ENCODE data around the gene PI4KB. TPM values are rescaled to one million over a fixed set of nuclear protein-coding genes. Genes with fewer than 3 reads are reported as not detected.

PI4KB gene
- total RNA-seq = 36.1 and 37.5 TPM in 2 replicates

DNA sequence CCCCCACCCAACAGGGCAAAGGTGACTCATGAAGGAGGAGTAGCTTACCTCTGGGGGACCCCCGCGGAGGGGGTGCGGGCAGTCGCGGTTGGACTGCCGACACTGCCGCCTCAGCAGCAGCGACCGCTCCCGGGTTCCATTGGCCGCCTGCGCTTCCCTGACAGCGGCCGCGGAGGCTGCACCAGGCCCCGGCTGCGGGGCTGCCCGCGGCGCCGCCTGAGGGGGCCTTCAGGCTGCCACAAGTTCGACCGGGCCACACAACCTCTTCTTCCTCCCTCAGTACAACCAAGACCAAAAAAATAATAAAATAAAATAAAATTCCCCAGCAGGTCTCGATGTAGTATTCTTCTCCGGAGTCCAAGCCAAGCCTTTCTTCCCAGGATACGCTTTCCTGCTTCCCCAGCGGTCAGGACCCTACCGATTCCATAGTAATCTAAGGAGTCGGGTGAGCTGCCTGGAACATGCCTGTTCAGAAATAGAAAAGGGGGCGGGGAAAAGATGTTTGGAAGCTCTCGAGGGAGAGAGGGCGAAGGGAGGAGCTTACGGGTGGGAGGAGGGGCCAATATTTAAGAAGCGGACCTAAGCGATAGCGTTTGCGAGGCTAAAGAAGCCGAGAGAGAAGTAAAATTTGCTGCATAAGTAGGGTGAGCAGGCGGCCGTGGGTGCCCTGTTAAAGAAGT, at the start of gene PI4KB:
Gene PI4KB (minus strand): TSS at position 194 of the 680 bp plus-strand sequence. CDS start 10,935 bp downstream, outside the sequence.

DNA sequence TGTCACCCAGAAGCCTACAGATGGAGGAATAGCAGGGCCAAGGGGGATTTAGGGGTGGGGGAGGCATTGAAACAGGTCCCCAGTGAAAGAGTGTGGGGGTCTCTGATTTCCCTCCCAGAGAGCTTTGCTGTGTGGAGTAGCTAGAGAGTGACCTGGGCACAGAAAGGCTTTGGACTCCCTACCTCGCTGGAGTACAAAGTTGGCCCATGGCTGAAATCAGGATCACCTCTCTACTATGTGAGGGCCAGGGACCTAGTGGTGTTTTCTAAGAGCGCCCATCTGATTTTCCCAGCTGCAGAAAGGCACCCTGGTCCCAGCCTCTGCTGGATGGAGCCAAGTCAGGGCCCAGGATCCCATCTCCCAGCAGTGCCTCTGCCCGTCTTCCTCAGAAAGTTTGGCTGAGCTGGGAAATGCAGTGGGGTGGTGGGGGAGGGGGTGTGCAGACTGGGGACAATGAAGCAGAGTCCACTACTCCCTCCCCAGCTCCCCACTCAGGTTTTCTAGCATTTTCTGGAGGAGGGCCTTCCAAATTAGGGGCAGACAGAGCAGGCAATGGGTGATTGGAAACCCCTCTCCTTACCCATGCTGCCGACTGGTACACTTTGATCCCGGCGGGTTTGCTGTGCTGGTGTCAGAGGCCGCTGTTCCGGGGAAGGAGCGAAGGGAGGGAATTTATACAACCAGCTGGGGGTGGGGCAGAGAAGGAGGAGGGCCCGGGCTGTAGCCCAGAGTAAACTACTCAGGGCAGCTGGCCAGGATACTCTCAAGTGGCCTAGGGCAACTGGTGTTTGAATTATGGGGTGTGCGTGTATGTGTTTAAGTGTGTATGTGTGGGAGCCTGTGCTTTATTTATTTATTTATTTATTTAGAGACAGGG, 45.1 kb upstream of the PI4KB start, which contains the start of gene SELENBP1:
Gene SELENBP1 (minus strand): TSS at position 648 of the 877 bp plus-strand sequence. CDS start 64 bp downstream, at position 584.

DNA sequence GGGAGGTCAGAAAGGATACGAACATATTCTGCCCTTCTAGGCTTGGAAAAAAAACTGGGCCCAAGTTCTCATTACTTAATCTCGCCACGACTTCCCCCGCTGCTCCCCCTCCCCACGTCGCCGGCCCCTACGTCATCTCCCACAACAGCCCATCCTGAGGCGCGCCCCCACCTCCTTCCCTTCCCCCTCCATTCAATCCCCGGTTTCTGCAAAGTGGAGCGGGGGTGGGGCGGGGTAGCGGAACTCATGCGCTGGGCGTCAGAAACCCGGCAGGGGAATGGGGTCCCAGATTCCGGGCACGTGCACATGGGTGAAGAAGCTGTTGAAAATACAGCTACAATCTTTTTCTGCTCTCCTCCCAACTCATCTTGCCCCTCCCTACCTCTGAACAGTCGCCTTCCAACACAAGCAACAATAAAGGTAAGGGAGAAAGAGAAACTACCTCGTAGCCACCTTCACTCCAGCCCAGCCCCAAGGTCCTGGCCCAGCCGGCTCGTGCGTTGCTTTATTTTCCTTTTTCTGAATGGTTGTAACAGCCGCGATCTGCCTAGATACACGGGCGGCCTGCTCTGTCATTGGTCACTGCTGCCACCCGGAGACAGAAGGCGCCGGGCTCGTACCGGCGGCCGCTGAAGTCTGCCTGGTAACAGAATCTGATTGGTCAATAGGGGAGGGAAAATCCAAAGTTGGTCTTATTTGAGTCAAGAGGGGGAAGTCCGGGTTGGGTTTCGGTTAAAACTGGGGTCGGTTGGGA, 19.7 kb upstream of the PI4KB start, which contains the start of gene RFX5:
Gene RFX5 (minus strand): TSS at position 484 of the 754 bp plus-strand sequence. CDS start 932 bp downstream, outside the sequence.

DNA sequence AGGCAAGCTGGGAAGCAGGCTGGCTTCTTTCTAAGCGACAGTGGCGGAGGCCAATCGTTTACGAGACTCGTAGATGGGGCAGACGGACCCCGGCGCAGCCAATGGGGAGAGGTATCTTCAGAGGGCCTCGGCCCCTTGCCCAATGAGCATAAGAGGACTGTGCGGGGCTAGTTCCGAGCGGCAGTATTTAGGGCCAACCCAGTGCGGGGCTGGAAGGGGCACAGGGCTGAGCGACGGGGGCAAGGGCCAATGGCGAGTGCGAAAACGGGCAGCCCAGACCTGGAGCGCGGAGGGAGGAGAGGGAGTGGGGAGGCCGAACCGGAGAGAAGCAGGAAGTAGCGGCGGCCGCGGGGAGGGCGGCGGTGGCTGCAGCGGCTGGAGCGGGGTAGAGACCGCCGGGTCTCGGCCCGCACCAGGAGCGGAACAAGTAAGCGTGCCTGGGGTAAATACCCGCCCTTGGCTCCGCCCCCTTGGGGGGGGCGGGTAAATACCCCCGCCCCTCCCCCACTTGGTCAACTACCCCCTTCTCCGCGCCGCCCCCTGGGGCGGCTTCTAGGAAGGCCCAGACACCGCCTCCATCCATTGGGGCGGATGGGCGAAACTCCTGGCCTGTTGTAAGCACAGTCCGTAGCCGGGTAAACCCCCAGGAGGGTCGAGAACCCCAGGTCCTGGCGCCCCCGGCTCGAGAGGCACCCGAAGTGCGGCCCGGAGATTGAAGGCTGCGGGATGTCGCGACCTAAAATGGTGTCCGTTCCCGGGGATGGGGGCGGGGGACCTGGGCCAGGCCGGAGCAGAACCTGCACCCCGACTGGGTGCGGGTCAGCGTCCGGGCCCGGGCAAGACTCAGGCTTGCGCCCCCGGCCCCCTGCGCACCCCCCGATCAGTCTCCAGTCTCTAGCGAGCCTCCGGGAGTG, 45.0 kb downstream of the PI4KB start, which contains the start of gene ZNF687:
Gene ZNF687 (plus strand): TSS at position 331 of the 914 bp plus-strand sequence. CDS start 3,993 bp downstream, outside the sequence.

DNA sequence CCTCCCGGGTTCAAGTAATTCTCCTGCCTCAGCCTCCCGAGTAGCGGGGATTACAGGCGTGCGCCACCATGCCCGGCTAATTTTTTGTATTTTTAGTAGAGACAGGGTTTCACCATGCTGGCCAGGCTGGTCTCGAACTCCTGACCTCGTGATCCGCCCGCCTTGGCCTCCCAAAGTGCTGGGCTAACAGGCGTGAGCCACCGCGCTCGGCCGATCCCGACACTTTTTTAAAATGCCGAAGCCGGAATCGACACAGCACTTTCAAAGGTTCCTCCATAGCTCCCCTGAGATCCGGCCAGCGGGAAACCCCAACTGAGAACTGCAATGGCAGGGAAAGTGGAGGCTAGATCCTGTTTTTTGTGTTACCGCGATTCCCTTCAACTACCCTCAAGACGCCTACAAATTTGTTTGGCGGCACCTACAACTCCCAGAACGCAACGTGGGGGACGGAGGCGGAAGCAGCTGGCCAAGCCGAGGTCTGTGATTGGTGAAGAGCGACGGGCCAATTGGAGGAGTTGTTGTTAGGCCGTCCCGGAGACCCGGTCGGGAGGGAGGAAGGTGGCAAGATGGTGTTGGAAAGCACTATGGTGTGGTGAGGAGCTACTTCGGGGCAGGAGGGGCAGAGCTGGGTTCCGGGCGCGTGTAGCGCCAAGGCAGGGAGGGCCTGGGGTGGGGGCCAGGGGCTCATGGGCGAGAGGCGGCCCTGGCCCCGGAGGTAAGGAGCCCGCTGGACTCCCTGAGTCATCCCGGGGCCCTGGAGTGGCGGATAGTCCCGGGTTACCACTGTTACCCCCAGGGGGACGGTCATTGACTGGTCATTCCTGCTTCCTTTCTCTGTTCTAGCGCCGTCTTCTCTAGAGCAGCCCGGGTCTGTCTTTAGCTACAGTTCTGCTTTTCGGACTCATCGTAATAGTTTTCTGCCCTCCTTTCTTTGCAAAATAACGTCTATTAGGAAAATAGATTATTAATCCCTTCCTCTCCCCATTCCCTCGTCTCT, 72.7 kb downstream of the PI4KB start, which contains the start of gene PSMD4:
Gene PSMD4 (plus strand): TSS at position 518 of the 997 bp plus-strand sequence. CDS start 49 bp downstream, at position 567.

Other genes starting within 250 kb of the PI4KB start
- 8.9 and 11.3 TPM in 2 replicates for gene SEMA6C, start 180.8 kb downstream of the PI4KB start, total RNA-seq
- gene TNFAIP8L2, start 170.8 kb downstream of the PI4KB start, total RNA-seq = not detected in 2 replicates
- 2.9 and 4.8 TPM in 2 replicates for gene LYSMD1, start 161.5 kb downstream of the PI4KB start, total RNA-seq
- gene SCNM1, start 161.3 kb downstream of the PI4KB start, total RNA-seq = 20.8 and 21.0 TPM in 2 replicates
- gene TMOD4, start 151.4 kb downstream of the PI4KB start, total RNA-seq = 0.28 and 0.36 TPM in 2 replicates
- gene VPS72, start 137.2 kb downstream of the PI4KB start, total RNA-seq = 56.9 and 58.1 TPM in 2 replicates
- 37.8 and 48.8 TPM in 2 replicates for gene PIP5K1A, start 128.9 kb downstream of the PI4KB start, total RNA-seq
- gene PSMD4, start 72.7 kb downstream of the PI4KB start, total RNA-seq = 296 and 298 TPM in 2 replicates
- gene ZNF687, start 45.1 kb downstream of the PI4KB start, total RNA-seq = 6.8 and 8.2 TPM in 2 replicates
- gene RFX5, start 19.8 kb upstream of the PI4KB start, total RNA-seq = 38.9 and 44.3 TPM in 2 replicates
- gene SELENBP1, start 45.3 kb upstream of the PI4KB start, total RNA-seq = 5.5 and 12.2 TPM in 2 replicates
- 348 and 427 TPM in 2 replicates for gene PSMB4, start 72.2 kb upstream of the PI4KB start, total RNA-seq
- 13.9 and 28.3 TPM in 2 replicates for gene POGZ, start 132.1 kb upstream of the PI4KB start, total RNA-seq
- gene CGN, start 184.0 kb upstream of the PI4KB start, total RNA-seq = 0.09 and 0.45 TPM in 2 replicates
- 2.5 and 11.8 TPM in 2 replicates for gene TUFT1, start 212.9 kb upstream of the PI4KB start, total RNA-seq

All from endothelial cell of coronary artery (primary cell).